Measurements from ENCODE around the gene PIM3.

PIM3 gene

DNA sequence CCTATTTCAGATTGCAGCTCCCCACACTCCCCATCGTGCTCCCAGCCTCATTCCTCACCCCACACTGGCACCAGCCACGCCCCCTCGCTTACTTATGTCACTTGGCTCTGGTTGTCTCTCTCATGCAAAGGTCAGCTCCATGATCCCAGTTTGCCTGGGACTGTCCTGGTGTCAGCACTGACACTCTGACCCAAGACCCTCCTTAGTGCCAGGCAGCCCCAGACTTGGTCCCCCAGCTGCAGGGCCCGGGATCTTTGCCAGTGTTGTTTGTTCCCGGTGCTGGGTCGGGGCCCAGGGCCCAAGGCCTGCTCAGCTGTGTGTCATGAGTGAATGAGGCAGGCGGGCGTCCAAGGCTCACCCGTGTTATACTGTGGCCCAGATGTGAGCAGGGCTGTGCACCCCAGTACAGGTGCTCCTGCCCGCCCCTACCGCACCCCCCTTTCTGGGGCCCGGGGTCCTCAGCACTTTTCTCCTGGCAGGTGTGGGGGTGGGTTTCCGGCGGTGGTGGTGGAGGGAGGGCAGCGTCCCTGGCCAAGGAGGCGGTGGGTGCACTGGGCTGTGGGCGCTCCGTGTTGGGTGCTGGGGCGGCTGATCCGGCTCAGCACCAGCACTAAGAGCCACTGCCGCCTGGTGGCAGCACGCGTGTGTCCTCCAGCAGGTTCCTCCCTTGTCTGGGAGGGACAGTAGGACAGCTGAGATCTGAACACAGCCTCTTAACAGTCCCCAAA lies 32.5 kb downstream of the PIM3 start:
- no peaks in the 10 kb centered on the region for H3K36me3 ChIP-seq
- no peak overlapping the region for H3K27ac ChIP-seq
- intact Hi-C loops (cut with DNase I; ENCODE audit: low total_unique reads): no loop called here
- peaks cover 0 to 21% (median 10%) of the 10 kb centered on the region in 3 donors for H3K9me3 ChIP-seq
- peaks cover 0 to 4% (median 0%) of the 10 kb centered on the region in 4 donors for H3K4me1 ChIP-seq
- no peak overlapping the region for H3K4me3 ChIP-seq
- peaks cover 0 to 24% of the 10 kb centered on the region in 2 donors for H3K27me3 ChIP-seq
- TF ChIP-seq, protein P1, sequence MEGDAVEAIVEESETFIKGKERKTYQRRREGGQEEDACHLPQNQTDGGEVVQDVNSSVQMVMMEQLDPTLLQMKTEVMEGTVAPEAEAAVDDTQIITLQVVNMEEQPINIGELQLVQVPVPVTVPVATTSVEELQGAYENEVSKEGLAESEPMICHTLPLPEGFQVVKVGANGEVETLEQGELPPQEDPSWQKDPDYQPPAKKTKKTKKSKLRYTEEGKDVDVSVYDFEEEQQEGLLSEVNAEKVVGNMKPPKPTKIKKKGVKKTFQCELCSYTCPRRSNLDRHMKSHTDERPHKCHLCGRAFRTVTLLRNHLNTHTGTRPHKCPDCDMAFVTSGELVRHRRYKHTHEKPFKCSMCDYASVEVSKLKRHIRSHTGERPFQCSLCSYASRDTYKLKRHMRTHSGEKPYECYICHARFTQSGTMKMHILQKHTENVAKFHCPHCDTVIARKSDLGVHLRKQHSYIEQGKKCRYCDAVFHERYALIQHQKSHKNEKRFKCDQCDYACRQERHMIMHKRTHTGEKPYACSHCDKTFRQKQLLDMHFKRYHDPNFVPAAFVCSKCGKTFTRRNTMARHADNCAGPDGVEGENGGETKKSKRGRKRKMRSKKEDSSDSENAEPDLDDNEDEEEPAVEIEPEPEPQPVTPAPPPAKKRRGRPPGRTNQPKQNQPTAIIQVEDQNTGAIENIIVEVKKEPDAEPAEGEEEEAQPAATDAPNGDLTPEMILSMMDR (IDR thresholded peaks at IDR 0.05): peak; percentile 52 to 53
- peak; percentile 29 to 69 for DNase-seq

DNA sequence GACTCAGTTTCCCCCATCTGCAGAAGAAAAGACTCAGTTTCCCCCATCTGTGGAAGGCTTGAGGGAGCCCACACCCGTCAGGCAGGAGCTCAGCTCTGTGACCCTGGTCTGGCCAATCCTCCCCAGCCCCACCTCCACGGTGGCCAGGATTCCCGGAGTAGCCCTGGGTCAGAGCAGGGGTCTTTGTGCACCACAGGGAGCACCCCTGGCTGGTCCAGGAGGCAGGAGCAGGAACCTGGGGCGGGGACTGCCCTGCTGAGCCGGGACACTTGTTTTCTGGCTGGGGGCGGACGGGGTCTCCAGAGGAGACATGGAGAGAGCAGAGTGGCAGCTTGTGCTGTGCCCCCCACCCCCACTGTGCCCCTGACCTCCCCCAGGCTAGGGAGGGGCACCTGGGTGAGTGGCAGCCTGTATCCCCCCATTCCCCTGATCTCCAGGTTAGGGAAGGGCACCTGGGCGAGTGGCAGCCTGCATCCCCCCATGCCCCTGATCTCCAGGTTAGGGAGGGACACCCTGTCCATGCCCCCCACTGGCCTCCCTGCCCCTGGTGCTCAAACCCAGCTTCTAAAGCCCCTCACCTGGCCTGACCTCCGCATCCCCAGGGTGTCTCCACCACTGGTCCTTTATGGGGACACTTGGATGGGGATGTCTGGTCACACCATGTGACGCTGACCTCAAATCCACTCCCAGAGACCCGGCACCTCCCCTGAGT lies 33.2 kb downstream of the PIM3 start:
- Histone ChIP-seq H3K27ac (no peak overlapping the region), H3K27me3 (peaks cover 0 to 31% of the 10 kb centered on the region in 2 donors), H3K9me3 (peaks cover 0 to 21% (median 10%) of the 10 kb centered on the region in 3 donors), H3K4me1 (peaks cover 0 to 4% (median 0%) of the 10 kb centered on the region in 4 donors), H3K4me3 (no peak overlapping the region), H3K36me3 (no peaks in the 10 kb centered on the region)
- TF ChIP-seq, protein P1 (IDR thresholded peaks at IDR 0.05): no peak
- peak; percentile 8 to 52 for DNase-seq
- intact Hi-C loops (cut with DNase I; ENCODE audit: low total_unique reads): no loop called here

DNA sequence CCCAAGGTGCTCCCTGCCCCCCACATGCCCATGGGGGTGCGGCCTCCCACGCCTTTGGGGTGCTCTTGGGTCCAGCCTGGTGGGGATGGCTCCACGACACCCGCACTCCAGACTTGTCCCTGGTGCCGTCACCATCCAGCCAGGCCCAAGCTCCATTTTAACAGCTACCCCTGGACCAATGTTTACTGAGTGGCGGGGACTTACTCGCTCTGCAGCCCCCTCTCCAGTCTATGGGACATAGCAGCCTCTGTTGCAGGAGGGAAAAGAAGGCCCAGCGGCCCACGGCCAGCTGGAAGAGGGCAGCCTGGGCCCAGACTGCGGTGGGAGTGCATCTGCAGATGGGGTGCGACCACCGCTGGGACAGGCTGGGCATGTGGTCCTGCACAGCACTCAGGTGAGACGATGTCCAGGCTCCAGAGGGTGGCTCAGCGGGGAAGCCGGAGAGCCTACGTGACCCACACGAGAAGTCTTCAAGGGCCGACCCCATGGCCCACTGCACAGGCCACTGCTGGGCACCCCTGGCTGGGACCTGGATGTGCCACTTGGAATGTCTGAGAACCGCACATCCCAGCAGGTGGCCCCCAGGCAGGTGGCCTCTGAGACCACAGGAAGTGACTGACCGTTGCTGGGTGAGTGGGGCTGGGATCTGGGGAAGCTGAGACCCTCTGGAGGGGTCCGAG lies 33.9 kb downstream of the PIM3 start:
- peak; percentile 8 to 64 for DNase-seq
- no peak overlapping the region for H3K27ac ChIP-seq
- intact Hi-C loops (cut with DNase I; ENCODE audit: low total_unique reads): no loop called here
- TF ChIP-seq, protein P1 (IDR thresholded peaks at IDR 0.05): no peak
- peaks cover 0 to 7% (median 0%) of the 10 kb centered on the region in 4 donors for H3K4me1 ChIP-seq
- H3K9me3 ChIP-seq: peaks cover 0 to 21% (median 10%) of the 10 kb centered on the region in 3 donors
- no peaks in the 10 kb centered on the region for H3K36me3 ChIP-seq
- H3K27me3 ChIP-seq: peaks cover 0 to 38% of the 10 kb centered on the region in 2 donors
- no peak overlapping the region for H3K4me3 ChIP-seq

DNA sequence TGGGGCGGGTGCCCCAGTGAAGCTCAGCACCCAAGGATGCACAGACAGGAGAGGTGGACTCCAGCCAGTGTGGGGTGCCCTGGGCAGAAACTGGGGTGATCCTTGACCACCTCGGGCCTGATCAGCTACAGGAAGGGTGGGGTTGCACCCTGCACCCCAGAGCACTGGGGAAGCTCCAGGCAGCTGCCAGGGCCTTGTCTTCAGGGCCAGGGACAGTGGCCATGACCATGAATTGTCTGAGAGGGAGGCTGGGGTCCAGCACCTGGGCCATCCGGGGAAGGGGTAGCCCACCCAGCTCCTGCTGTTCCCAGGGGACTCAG lies 34.4 kb downstream of the PIM3 start:
- TF ChIP-seq, protein P1 (IDR thresholded peaks at IDR 0.05): no peak
- DNase-seq: peak; percentile 9 to 59
- H3K36me3 ChIP-seq: no peaks in the 10 kb centered on the region
- H3K4me3 ChIP-seq: no peak overlapping the region
- intact Hi-C loops (cut with DNase I; ENCODE audit: low total_unique reads): no loop called here
- H3K27ac ChIP-seq: no peak overlapping the region
- H3K27me3 ChIP-seq: peaks cover 0 to 43% of the 10 kb centered on the region in 2 donors
- peaks cover 0 to 17% (median 10%) of the 10 kb centered on the region in 3 donors for H3K9me3 ChIP-seq
- peaks cover 0 to 11% (median 0%) of the 10 kb centered on the region in 4 donors for H3K4me1 ChIP-seq

DNA sequence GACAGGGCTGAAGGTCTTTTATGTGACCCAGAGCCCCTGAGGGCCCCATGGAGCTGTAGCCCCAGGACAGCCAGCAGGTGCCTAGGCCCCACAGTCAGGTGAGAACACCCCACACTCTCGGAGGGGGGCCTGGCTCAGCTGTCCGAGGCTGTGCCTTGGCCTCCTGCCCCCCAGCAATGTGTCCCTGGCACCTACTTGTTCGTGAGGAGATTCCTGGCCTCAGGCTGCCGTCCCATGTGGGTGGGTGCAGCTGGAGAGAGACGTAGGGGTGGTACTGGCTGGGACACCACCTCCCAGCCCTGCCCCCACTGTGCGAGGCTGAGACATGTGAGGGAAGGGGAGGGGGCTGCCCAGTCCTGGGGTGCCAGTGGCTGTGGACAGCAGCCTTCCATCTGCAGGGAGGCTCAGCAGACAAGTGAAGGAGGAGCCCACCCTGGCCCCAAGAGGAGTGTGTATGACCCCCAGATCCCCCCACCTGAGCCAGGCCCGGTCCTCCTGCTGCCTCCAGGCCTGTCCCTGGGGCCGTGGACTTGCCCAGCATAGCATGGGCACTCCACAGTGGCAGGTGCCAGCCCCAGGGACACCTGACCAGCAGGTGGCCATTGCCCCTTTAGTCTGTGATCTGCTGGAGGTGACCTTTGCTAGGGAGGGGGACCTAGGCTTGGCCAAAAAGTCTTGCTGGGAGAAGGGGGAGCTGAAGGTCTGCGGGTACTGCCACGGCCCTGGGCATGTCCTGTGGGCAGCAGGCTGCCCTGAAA lies 35.0 kb downstream of the PIM3 start:
- Histone ChIP-seq H3K27ac (no peak overlapping the region), H3K36me3 (no peaks in the 10 kb centered on the region), H3K9me3 (peaks cover 0 to 13% (median 10%) of the 10 kb centered on the region in 3 donors), H3K4me3 (no peak overlapping the region), H3K4me1 (peaks cover 0 to 12% (median 0%) of the 10 kb centered on the region in 4 donors), H3K27me3 (peaks cover 0 to 49% of the 10 kb centered on the region in 2 donors)
- TF ChIP-seq, protein P1 (IDR thresholded peaks at IDR 0.05): no peak
- peak; percentile 10 to 60 for DNase-seq
- intact Hi-C loops (cut with DNase I; ENCODE audit: low total_unique reads): no loop called here
